Stimulated activated CD8-positive, alpha-beta memory T cell treated with anti-CD3 and anti-CD28 coated beads, Interleukin-2, amount 100 ng/mL, for 48 hours (primary cell): ENCODE results near the gene SMIM44.

Experiments
- DNase-seq, 2 donors: peaks; one replicate each; pipeline ENCODE4 v3.0.0-alpha.2; 2020; ENCODE audit warnings: low read depth in 2 of 2

Gene SMIM44

DNA sequence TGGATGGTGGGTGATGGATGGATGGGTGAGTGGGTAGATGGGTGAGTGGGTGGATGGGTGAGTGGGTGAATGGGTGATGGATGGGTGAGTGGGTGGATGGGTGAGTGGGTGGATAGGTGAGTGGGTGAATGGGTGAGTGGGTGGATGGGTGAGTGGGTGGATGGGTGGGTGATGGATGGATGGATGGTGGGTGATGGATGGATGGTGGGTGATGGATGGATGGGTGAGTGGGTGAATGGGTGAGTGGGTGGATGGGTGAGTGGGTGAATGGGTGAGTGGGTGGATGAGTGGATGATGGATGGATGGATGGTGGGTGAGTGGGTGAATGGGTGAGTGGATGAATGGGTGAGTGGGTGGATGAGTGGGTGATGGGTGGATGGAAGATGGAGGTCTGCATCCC, 5.7 kb downstream of the SMIM44 start:
- DNase-seq, result no peak

GRCh38 chr19:3476830-3477229, 6.4 kb downstream of the SMIM44 start:
- no peak for DNase-seq

GRCh38 chr19:3475449-3475848, 7.8 kb downstream of the SMIM44 start:
- no peak for DNase-seq

DNA sequence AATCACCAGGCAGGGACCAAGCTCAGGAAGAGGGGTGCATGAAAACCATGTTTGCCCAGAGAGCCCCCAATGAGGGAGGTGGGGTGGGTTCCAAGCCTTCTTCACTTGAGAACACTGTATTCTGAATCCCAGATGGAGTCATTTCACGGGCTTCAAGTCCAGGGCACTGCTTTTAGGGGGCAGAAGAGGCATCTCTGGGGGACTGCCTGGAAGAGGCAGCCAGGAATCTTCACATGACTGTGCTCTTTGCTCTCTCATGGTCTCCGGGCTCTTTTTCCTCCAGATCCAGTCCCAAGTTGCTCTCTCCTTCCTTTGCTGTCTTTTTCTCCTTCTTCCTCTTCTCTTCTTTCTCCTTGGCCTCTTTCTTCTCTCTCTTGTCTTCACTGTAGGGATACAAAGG, 8.6 kb downstream of the SMIM44 start:
- no peak for DNase-seq

DNA sequence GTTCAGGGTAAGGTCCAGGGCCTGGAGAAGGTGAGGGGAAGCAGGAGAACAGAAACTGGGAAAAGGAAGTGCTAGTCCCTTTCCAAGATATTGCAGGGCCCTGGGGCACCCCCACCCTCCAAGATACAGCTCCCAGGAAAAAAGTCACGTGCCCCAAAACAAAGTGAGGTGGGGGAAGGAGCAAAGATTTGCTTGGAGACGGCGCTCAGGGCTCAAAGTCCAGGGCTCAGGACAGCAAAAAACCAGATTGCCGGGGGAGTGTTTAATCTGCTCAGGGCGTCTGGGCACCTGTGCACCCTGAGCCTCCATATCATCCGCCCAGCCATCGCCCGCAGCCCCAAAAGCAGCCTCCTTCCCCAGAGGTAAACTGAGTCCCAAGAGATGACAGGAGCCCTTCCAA, 9.2 kb downstream of the SMIM44 start:
- DNase-seq, result no peak

GRCh38 chr19:3471954-3472655, 11.1 kb downstream of the SMIM44 start:
- DNase-seq, result no peak

DNA sequence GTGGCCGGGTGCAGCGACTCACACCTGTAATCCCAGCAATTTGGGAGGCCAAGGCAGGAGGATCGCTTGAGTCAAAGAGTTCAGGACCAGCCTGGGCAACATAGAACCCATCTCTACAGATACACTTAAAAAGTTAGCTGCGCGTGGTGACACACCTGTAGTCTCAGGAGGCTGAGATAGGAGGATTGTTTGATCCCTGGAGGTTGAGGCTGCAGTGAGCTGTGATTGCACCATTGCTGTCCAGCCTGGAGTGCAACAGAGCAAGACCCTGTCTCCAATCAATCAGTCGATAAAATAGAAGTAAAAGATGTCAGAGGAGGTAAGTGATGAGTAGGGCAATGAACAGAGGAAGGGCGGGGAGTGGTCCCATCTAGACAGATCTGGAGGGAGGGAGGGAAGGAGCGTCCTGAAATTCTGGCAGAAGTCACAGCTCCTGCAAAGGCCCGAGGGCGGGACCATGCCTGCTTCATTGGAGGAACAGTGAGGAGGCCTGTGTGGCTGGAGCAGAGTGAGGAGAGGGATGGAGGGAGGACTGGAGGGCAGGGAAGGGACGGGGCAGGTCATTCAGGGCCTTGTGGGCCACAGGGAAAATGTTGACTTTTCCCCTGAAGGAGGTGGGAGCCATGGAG, 12.6 kb downstream of the SMIM44 start:
- no peak for DNase-seq

DNA sequence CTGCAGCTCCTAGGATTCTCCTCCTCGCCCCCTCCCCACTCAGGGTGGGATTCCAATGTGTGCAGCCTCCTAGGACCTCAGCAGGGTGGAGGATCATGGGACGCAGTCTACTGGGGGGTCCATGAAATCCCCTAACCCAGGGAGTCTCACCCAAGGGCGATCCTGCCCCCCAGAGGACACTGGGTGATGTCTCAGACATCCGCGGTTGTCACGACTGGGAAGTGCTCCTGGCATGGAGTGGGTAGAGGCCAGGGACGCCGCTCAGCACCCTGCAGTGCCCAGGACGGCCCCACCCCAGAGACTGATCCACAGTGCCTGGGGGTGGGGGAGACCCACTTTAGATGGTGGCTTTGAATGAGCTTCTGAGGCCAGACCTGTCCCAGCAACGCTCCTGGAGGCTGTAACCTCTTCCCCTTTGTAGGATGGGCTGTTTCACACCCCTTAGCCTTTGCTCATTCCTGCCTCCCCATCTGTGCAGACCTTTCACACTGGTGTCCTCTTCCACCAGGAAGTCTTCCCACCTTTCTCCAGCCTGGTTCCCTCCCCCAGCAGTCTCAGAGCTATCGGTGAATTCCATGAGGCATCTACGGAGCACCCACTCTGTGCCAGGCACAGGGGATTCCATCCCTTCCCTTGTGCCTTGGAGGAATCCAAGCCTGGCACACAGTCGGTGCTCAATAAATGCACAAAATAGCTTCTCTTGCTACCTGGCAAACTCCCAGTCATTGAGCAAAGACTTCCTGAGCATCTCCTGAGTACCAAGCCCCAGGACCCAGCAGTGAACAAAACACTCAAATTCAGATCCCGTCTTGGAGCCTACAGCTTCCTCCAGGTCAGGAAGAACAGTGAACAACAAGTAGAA, 13.4 kb downstream of the SMIM44 start:
- DNase-seq, result no peak

DNA sequence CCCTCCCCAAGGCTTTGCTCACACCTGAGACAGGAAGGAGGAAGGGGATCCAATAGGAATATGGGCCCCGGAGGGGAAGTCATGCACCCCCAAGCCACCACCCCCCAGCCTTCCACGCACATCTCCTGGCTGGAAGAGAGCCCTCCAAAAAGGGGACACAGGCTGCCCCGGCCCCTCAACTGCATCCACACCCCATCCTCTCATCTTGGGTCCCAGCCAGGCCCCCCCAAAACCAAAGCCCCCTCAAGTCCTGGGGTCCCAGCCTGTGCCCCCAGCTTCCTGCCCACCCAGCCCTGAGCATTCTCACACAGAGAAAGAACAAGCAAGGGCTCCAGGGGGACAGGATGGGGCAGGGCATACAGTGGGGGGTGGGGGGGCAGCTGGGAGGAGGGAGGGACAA, 15.0 kb downstream of the SMIM44 start:
- no peak for DNase-seq

DNA sequence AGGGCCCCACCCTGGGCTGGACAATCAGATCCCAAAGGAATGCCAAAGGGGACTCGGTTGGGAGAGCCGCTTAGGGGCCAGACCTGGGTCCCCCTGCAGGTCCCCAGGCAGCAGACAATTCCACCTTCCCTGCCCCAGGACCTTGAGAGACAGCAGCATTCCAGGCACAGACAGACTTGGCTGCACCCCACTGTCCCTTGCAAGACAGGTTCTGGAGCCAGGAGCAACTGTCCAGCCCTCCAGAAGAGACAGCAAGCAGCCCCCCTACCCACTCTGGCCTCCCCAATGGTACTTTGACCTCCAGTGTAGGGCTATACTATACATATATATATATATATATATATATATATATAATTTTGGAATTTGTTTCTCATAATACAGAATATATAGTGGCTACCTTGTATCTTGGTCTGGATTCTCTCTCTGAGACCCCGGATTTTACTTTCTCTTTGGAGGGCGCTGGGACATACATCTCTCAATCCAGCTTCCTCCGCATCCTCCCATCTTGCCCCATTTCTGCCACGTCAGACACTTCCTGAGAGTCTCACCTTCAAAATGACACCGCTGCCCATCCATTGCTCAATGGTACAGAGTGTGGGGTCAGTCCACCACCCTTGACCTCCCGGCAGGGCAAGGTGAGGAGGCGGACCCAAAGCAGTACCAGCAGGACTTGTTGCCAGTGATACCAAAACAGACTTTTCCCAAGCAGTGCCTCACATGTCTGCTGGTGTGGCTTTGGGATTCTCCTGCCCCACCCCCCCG, 15.6 kb downstream of the SMIM44 start:
- DNase-seq, result no peak

DNA sequence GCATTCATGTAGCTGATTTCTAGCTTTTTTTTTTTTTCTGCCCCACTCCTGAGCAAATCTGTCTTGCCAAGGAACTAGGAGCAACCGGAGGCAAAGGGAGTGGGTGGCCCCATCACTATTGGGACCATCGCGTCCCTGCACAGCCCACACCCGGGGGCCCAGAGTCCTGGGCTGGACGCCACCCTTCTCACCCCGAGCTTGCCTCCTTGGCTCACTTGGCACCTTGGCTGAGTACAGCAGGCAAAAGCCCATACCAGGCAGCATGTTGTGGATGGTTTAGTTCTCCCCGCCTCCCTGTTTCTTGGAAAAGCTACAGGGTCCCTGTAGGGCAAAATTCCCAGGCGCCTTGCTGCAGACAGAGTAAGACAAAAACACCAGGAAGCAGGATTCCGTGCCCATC, 16.6 kb downstream of the SMIM44 start:
- DNase-seq, result no peak

DNA sequence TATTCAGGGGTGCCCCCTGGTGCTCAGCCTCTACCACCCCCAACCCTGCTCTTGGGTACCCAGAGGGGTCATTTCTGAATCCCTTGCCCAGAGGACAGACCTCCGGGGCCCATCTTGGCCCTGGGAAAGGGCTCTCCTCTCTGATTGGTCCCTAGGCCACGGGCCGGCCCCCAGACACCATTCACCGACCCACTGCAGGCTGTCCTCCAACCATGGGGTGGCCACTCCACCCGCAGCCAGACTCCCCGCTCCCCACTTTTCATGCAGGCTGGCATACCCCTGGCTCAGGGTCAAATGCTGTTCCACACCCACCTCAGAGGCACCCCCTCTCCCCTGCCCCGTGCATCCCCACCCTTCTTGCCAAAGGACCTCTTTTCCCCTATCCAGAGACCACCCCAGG, 17.7 kb downstream of the SMIM44 start:
- DNase-seq, result no peak

DNA sequence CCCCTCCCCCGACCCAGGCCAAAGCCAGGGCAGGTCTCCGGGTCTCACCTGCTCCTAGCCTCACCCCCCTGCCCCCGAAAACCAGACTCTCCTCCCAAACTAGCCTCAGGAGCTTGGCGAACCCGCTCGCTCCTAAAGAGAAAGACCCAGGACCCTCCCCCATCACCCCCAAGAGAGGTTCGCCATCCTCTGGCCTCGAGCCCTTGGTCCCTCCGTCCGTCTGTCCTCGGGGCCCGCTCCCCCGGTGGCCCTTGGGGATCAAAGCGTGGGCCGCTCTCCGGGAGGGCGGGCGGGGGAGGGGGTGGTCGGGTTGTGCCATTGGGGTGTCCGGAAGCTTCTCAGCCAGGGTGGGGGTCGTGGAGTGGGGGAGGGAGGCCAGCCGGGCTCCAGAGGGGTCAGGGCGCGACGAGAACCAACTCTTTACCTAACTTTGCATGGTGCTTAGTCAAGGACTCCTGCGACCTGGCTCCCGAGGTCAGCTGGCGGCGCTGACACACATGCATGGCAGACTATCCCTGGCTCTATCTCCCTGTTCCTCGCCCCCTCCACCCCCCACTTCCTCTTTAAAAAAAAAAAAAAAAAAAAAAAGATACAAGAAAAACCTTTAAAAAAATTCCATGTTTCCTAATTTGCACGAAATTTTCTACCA, 18.5 kb downstream of the SMIM44 start:
- no peak for DNase-seq

DNA sequence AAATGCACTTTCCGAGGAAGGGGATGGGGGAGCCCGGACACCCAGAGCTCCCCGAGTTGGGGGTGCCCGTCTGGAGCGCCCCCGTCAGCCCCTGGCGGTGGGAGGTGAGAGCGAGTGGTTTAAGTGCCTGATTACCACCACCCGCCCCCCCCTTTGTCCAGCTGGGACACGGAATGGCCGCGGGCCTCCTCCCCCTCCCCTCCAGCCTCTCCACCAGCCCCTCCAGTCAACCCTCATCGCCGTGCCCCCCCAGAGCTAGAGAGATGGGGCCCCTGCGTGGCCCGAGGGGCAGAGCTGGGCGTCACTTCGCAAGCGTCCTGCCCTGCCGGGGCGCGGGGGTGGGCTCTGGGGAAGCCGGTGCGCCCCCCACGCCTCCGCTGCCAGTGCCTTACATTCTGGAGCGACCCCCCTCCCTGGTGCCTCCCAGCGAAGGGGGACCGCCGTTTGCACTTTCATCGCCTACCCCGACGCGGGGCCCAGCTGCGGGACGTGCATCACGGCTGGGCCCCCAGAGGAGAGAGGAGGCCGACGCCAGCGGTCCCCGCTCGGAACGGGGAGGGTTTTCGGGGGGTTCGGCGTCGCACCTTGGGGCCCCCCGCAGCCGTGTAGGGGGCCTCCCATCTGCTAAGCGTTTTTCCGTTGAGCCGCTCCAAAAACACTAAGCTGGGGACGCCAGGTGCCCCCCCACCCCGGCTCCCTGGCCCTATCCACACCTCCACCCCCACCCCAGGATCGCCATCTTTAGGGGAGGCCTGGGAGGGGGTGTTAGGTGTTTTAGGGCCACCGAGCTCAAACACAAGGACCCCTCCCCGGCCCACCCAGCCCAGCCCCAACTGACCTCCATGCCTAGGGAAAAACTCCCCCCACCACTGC, 19.3 kb downstream of the SMIM44 start:
- no peak for DNase-seq

GRCh38 chr19:3462991-3463713, 20.1 kb downstream of the SMIM44 start:
- no peak for DNase-seq

DNA sequence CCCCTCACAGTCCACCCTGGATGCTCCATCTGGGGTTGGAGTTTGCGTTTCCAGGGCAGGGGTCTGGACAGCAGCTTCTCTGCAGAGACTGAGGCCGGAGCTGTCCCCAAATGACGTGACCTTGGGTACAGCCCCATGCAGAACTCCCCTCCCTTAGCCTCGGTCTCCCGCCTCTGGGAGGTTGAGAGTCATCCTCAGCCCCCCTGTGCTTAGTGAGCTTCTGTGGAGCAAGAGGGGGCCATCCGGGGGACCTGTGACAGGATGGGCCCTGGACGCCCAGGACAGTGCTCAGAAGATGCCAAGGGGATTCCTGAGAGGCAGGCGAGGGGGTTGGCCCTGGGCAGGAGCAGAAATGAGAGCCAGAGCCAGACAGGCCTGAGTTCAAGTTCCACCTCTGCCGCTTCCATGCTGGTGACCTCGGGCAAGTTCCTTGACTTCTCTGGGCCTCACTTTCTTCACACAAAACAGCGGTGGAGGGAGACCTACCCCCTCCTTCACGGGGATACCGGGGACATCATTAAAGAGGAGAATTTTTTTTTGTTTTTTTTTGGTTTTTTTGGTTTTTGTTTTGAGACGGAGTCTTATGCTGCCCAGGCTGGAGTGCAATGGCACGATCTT, 23.2 kb downstream of the SMIM44 start:
- DNase-seq, result no peak

DNA sequence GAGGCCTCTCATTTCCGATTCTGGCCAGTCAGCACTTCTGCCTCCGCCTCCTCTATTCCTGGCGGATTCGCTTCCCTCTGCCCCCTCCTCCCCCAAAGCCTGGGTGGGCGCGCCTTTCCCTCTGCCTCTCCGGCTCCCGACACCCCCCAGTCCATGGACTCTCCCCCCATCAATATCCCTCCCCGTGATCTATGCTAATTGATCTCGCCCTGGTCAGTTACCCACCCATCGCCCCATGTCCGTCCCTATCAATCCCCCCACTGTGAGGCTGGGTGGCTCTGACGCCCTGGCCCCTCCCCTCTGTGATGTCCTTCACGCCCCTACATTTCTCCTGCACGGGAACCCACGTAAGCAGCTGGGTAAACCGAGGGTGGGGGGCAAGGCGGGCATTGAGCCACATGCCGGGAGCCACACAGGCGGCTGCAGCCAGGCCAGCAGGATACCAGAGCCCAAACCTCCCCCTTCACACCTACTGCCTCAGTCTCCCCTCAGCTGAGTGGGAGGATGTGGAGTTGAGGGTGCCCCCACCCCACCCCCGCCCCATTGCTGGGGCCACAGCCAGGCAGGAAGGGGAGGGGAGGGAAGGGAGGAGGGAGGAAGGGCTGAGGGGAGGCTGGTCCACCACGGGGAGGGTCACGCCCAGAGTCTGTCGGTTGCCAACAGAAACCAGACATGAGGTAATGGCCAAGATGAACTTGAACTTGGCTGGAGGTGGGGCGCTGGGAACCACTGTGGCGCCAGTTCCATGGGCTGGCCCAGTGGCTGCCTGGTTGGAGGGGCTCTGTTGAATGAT, 24.0 kb downstream of the SMIM44 start:
- no peak for DNase-seq

- DNase-seq, result no peak
Observed at GRCh38 chr19:3458229-3459088, 24.8 kb downstream of the SMIM44 start.
